PFSK-1 (cell line): ENCODE results near the gene CFAP61.

Experiments
- FOXP2 ChIP-seq: optimal IDR thresholded peaks from 2 replicates; pipeline ENCODE3; 2011; ENCODE audit warnings: borderline replicate concordance, control low read depth, inconsistent platforms; ENCODE audit not compliant: insufficient read depth; ENCODE audit errors: extremely low read length, extremely low read depth
- POLR2AphosphoS5 ChIP-seq: IDR thresholded peaks from 2 replicates; pipeline ENCODE4 v1.6.1; 2012; ENCODE audit warnings: low read depth, mild to moderate bottlenecking, control low read depth, low read length, moderate library complexity
- SIN3A ChIP-seq: IDR thresholded peaks from 2 replicates; pipeline ENCODE4 v1.6.1; 2012; ENCODE audit warnings: mild to moderate bottlenecking, low read length, moderate library complexity, borderline replicate concordance; ENCODE audit not compliant: insufficient read depth
- TAF1 ChIP-seq: IDR thresholded peaks from 2 replicates; pipeline ENCODE4 v1.6.1; 2012; ENCODE audit warnings: low read length, control low read depth, borderline replicate concordance; ENCODE audit not compliant: insufficient read depth
- TF ChIP-seq, protein P1 (sequence below), 2 experiments: IDR thresholded peaks; 2 replicates each; pipeline versions ENCODE4 v1.6.1 to v1.8.0; 2011 to 2012; ENCODE audit warnings: low read depth in 2 of 2, low read length in 2 of 2, control low read depth in 1 of 2, inconsistent platforms in 1 of 2, mild to moderate bottlenecking in 1 of 2, moderate library complexity in 1 of 2; ENCODE audit not compliant: insufficient read depth in 1 of 2

DNA sequence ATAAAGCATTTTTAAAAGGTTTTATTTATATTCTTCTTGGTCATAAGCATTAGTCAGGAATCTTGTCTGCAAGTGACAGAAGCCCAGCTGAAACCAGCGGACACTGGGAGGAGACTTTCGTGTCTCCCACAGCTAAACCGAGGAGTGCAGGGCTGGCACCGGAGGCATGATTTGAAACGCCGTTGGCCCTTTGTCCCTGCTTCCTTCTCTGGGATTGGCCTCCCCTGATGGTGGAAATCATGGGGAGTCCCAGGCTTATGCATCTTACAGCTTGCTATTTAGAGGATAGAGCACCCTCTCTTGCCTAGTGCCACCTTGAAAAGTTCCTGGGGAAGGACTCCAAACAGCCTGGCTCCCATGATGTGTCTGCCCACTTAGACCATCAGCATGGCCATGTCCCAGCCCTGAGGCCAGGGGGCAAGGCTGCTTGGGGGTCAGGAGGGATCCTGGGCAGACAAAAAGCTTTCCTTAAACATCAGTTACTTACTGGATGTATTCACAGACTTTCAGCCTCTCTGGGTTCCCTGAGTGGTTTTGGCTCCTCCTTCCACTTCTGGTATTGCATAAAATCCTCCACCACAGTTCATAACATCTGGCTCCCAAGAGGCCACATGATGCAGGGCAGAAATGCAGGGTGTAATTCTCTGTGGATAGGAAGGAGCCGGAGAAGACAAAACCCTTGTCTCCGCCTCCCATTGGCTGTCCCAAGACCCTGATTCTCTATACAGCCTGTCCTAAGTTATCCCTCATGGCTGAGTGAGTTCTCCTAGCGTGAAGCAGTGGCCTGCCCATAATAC, 266.2 kb downstream of the CFAP61 start:
- TF ChIP-seq POLR2AphosphoS5 (no peak), SIN3A (no peak), TAF1 (no peak), FOXP2 (no peak)
- TF ChIP-seq, protein P1, sequence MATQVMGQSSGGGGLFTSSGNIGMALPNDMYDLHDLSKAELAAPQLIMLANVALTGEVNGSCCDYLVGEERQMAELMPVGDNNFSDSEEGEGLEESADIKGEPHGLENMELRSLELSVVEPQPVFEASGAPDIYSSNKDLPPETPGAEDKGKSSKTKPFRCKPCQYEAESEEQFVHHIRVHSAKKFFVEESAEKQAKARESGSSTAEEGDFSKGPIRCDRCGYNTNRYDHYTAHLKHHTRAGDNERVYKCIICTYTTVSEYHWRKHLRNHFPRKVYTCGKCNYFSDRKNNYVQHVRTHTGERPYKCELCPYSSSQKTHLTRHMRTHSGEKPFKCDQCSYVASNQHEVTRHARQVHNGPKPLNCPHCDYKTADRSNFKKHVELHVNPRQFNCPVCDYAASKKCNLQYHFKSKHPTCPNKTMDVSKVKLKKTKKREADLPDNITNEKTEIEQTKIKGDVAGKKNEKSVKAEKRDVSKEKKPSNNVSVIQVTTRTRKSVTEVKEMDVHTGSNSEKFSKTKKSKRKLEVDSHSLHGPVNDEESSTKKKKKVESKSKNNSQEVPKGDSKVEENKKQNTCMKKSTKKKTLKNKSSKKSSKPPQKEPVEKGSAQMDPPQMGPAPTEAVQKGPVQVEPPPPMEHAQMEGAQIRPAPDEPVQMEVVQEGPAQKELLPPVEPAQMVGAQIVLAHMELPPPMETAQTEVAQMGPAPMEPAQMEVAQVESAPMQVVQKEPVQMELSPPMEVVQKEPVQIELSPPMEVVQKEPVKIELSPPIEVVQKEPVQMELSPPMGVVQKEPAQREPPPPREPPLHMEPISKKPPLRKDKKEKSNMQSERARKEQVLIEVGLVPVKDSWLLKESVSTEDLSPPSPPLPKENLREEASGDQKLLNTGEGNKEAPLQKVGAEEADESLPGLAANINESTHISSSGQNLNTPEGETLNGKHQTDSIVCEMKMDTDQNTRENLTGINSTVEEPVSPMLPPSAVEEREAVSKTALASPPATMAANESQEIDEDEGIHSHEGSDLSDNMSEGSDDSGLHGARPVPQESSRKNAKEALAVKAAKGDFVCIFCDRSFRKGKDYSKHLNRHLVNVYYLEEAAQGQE (IDR thresholded peaks at IDR 0.05; ENCODE audit: insufficient read depth in 1 of 2, low read depth in 2 of 2, low read length in 2 of 2) = no peak
